ENCODE data around the gene TMEM209. TPM values are rescaled to one million over a fixed set of nuclear protein-coding genes. Genes with fewer than 3 reads are reported as not detected.
"Not testable (repeated sequence)": the region's sequence is repeated elsewhere in the genome, so short reads cannot be mapped to it uniquely, and the experiment has no call there.

The TMEM209 gene
- total RNA-seq, 1 donor from 2014 or later: 42.8 TPM

GRCh38 chr7:130218806-130219620 lies 13.8 kb upstream of the TMEM209 start:
- intact Hi-C loops (cut with micrococcal nuclease): no loop called here

GRCh38 chr7:130216750-130217149 lies 11.5 kb upstream of the TMEM209 start:
- intact Hi-C loops (cut with micrococcal nuclease): no loop called here

- intact Hi-C loops (cut with micrococcal nuclease): no loop called here
These were observed 10.8 kb upstream of the TMEM209 start for GRCh38 chr7:130216025-130216424.

- intact Hi-C loops (cut with micrococcal nuclease): no loop called here
These were observed 8.6 kb upstream of the TMEM209 start for GRCh38 chr7:130213828-130214227.

GRCh38 chr7:130210181-130210935 lies 5.2 kb upstream of the TMEM209 start:
- intact Hi-C loops (cut with micrococcal nuclease): no loop called here

GRCh38 chr7:130208516-130208915 lies 3.3 kb upstream of the TMEM209 start:
- intact Hi-C loops (cut with micrococcal nuclease): loop anchor here (5.0 to 10.0 kb wide), 3 partner anchors 156 to 984 kb away; partner anchors contain the start of genes AHCYL2, NRF1 and ZC3HC1

- intact Hi-C loops (cut with micrococcal nuclease): loop anchor here (5.0 to 10.0 kb wide), 3 partner anchors 155 to 983 kb away; partner anchors contain the start of genes AHCYL2, NRF1 and ZC3HC1
These were observed 2.4 kb upstream of the TMEM209 start, which contains the start of gene SSMEM1 for GRCh38 chr7:130207642-130208041. SSMEM1 (plus strand) TSS chr7:130207860; CDS start chr7:130207911, 51 bp downstream.

- intact Hi-C loops (cut with micrococcal nuclease): loop anchor here (5.0 to 10.0 kb wide), 3 partner anchors 155 to 982 kb away; partner anchors contain the start of genes AHCYL2, NRF1 and ZC3HC1
These were observed 1.8 kb upstream of the TMEM209 start for GRCh38 chr7:130207033-130207432.

GRCh38 chr7:130201796-130202195 lies 3.4 kb downstream of the TMEM209 start:
- intact Hi-C loops (cut with micrococcal nuclease): loop anchor here (10.0 kb wide), 1 partner anchor 977 kb away; the partner anchor contains the start of gene AHCYL2

GRCh38 chr7:130197094-130197493 lies 8.1 kb downstream of the TMEM209 start:
- intact Hi-C loops (cut with micrococcal nuclease): no loop called here

GRCh38 chr7:130196476-130196875 lies 8.7 kb downstream of the TMEM209 start:
- intact Hi-C loops (cut with micrococcal nuclease): no loop called here

- intact Hi-C loops (cut with micrococcal nuclease): no loop called here
These were observed 9.8 kb downstream of the TMEM209 start for GRCh38 chr7:130195396-130195795.

GRCh38 chr7:130191791-130192190 lies 13.4 kb downstream of the TMEM209 start:
- intact Hi-C loops (cut with micrococcal nuclease): no loop called here

GRCh38 chr7:130189343-130189742 lies 15.9 kb downstream of the TMEM209 start:
- intact Hi-C loops (cut with micrococcal nuclease): no loop called here

- intact Hi-C loops (cut with micrococcal nuclease): no loop called here
These were observed 17.8 kb downstream of the TMEM209 start for GRCh38 chr7:130187360-130187759.

- intact Hi-C loops (cut with micrococcal nuclease): not testable (repeated sequence)
These were observed 20.9 kb downstream of the TMEM209 start for GRCh38 chr7:130184349-130184748.

GRCh38 chr7:130182990-130183389 lies 22.2 kb downstream of the TMEM209 start:
- intact Hi-C loops (cut with micrococcal nuclease): no loop called here

- intact Hi-C loops (cut with micrococcal nuclease): no loop called here
These were observed 24.0 kb downstream of the TMEM209 start for GRCh38 chr7:130181263-130181605.

GRCh38 chr7:130180571-130181262 lies 24.5 kb downstream of the TMEM209 start:
- intact Hi-C loops (cut with micrococcal nuclease): no loop called here

GRCh38 chr7:130179631-130180030 lies 25.6 kb downstream of the TMEM209 start:
- intact Hi-C loops (cut with micrococcal nuclease): no loop called here

- intact Hi-C loops (cut with micrococcal nuclease): no loop called here
These were observed 27.0 kb downstream of the TMEM209 start for GRCh38 chr7:130178251-130178650.
